Measurements from ENCODE around the gene PDE1C. TPM values are rescaled to one million over a fixed set of nuclear protein-coding genes. Genes with fewer than 3 reads are reported as not detected.

PDE1C gene
- polyA plus RNA-seq, 1 of the 3 experiments (the other 2 are of a cell fraction), result 4.6 TPM

- no peaks in the 10 kb centered on the region for H4K20me1 ChIP-seq (ENCODE audit: insufficient read depth)
- H3K79me2 ChIP-seq (ENCODE audit: insufficient read depth), result no peaks in the 10 kb centered on the region
- CTCF ChIA-PET, result interaction anchor here (0.8 to 1.3 kb wide), 2 partner anchors 12 to 595 kb away, joined by 3 to 4 read pairs; no protein-coding TSS in a partner anchor
- no peak overlapping the region for H3K9ac ChIP-seq
- H3K27me3 ChIP-seq (ENCODE audit: insufficient read depth), result peaks cover 43% of the 10 kb centered on the region; the same call in 1 of the 2 replicates
- no peaks in the 10 kb centered on the region for H3K4me1 ChIP-seq (ENCODE audit: control insufficient read depth in 1 of 2, insufficient read depth in 2 of 2, low read depth in 1 of 2, low read length in 1 of 2)
- H3K9me3 ChIP-seq, result no peaks in the 10 kb centered on the region
- H3F3A ChIP-seq (replicated peaks; ENCODE audit: insufficient read depth), result no peaks in the 10 kb centered on the region
- H3K4me3 ChIP-seq (ENCODE audit: low read depth in 2 of 2, low read length in 1 of 2), result no peak overlapping the region
- H3K27ac ChIP-seq (ENCODE audit: low read depth in 2 of 2, low read length in 1 of 2), result no peak overlapping the region
- POLR2A ChIA-PET, result no interaction called here
- 2% methylated on average over 3 of the region's 3 CpGs for WGBS (ENCODE audit: low lambda C conversion rate)
- H3K36me3 ChIP-seq (replicated peaks in 1 of 2; ENCODE audit: control insufficient read depth in 1 of 2, insufficient read depth in 2 of 2, low read length in 1 of 2), result no peaks in the 10 kb centered on the region
- DNase-seq, result no peak
- H2AFZ ChIP-seq (ENCODE audit: low read depth), result no peak overlapping the region
- TF ChIP-seq TEAD4 (IDR thresholded peaks at IDR 0.05; ENCODE audit: borderline replicate concordance, insufficient read depth), result no peak
- TF ChIP-seq, protein P1, sequence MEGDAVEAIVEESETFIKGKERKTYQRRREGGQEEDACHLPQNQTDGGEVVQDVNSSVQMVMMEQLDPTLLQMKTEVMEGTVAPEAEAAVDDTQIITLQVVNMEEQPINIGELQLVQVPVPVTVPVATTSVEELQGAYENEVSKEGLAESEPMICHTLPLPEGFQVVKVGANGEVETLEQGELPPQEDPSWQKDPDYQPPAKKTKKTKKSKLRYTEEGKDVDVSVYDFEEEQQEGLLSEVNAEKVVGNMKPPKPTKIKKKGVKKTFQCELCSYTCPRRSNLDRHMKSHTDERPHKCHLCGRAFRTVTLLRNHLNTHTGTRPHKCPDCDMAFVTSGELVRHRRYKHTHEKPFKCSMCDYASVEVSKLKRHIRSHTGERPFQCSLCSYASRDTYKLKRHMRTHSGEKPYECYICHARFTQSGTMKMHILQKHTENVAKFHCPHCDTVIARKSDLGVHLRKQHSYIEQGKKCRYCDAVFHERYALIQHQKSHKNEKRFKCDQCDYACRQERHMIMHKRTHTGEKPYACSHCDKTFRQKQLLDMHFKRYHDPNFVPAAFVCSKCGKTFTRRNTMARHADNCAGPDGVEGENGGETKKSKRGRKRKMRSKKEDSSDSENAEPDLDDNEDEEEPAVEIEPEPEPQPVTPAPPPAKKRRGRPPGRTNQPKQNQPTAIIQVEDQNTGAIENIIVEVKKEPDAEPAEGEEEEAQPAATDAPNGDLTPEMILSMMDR (IDR thresholded peaks at IDR 0.05), result peak; percentile 29
- H3K9me2 ChIP-seq, result no peaks in the 10 kb centered on the region
- no peak overlapping the region for H3K4me2 ChIP-seq
Observed at GRCh38 chr7:31729195-31729804, 340.9 kb downstream of the PDE1C start.

DNA sequence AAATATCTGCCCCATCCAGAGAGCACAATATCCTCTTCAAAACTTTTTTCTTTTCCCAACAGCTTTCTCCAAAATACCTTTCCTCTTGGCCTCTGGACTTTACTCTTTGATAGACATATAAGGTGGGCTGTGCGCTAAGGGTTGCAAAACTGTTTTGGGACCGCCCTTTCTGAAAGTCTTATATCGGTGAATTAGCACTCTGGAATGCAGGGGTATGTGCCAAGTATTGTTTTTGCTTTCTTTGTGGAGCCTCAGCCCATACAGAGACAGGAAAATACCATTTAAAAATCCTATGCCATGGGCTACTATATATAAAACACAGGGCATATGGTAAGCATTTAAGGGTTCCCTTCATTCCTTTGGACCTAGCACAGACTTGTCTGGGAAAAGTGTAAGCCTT lies 345.5 kb downstream of the PDE1C start:
- no peaks in the 10 kb centered on the region for H3F3A ChIP-seq (replicated peaks; ENCODE audit: insufficient read depth)
- no peak for DNase-seq
- no peak overlapping the region for H3K27ac ChIP-seq (ENCODE audit: low read depth in 2 of 2, low read length in 1 of 2)
- H3K9me3 ChIP-seq, result no peaks in the 10 kb centered on the region
- H4K20me1 ChIP-seq (ENCODE audit: insufficient read depth), result no peaks in the 10 kb centered on the region
- no peaks in the 10 kb centered on the region for H3K4me1 ChIP-seq (ENCODE audit: control insufficient read depth in 1 of 2, insufficient read depth in 2 of 2, low read depth in 1 of 2, low read length in 1 of 2)
- ChIA-PET POLR2A (no interaction called here), CTCF (interaction anchor here (1.5 to 1.8 kb wide), 2 partner anchors 12 to 282 kb away, joined by 3 to 4 read pairs; no protein-coding TSS in a partner anchor)
- peaks cover 26% of the 10 kb centered on the region; the same call in 1 of the 2 replicates for H3K27me3 ChIP-seq (ENCODE audit: insufficient read depth)
- TF ChIP-seq, protein P2, sequence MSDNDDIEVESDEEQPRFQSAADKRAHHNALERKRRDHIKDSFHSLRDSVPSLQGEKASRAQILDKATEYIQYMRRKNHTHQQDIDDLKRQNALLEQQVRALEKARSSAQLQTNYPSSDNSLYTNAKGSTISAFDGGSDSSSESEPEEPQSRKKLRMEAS (IDR thresholded peaks at IDR 0.05; ENCODE audit: low read depth), result no peak
- TF ChIP-seq NFIC (IDR thresholded peaks at IDR 0.05; ENCODE audit: borderline replicate concordance), result no peak
- no peak for TF ChIP-seq RFX5 (IDR thresholded peaks at IDR 0.05; ENCODE audit: low read length)
- TF ChIP-seq EZH2phosphoT487 (IDR thresholded peaks at IDR 0.05; ENCODE audit: borderline replicate concordance, low read depth), result no peak
- no peak for TF ChIP-seq GATA2 (CRISPR knock-in tag; IDR thresholded peaks at IDR 0.05)
- TF ChIP-seq GABPA (IDR thresholded peaks at IDR 0.05; ENCODE audit: low read depth), result no peak
- TF ChIP-seq RCOR1 (IDR thresholded peaks at IDR 0.05; ENCODE audit: low read length), result no peak
- no peak for TF ChIP-seq NRF1 (IDR thresholded peaks at IDR 0.05; ENCODE audit: low read depth, low read length)
- no peak overlapping the region for H3K9ac ChIP-seq
- H3K9me2 ChIP-seq, result no peaks in the 10 kb centered on the region
- H2AFZ ChIP-seq (ENCODE audit: low read depth), result no peak overlapping the region
- H3K36me3 ChIP-seq (replicated peaks in 1 of 2; ENCODE audit: control insufficient read depth in 1 of 2, insufficient read depth in 2 of 2, low read length in 1 of 2), result no peaks in the 10 kb centered on the region
- 14% methylated on average over 3 of the region's 3 CpGs for WGBS (ENCODE audit: low lambda C conversion rate)
- no peak overlapping the region for H3K4me2 ChIP-seq
- no peak overlapping the region for H3K4me3 ChIP-seq (ENCODE audit: low read depth in 2 of 2, low read length in 1 of 2)
- no peaks in the 10 kb centered on the region for H3K79me2 ChIP-seq (ENCODE audit: insufficient read depth)

Measured in SK-N-SH (cell line).